ENCODE measurements around the gene GAST. TPM values are rescaled to one million over a fixed set of nuclear protein-coding genes. Genes with fewer than 3 reads are reported as not detected.

The GAST gene
- total and polyA plus RNA-seq, 2 donors: 5.0 to 77.6 TPM

- Histone ChIP-seq H3K4me1 (ENCODE audit: control insufficient read depth in 2 of 2, insufficient read depth in 2 of 2, low read length in 2 of 2) (no peaks in the 10 kb centered on the region), H3K9me3 (ENCODE audit: control insufficient read depth in 2 of 2, insufficient read depth in 1 of 2, low read length in 1 of 2) (no peaks in the 10 kb centered on the region), H3K4me3 (ENCODE audit: low read length in 2 of 2) (no peak overlapping the region), H3K27ac (ENCODE audit: low read depth in 1 of 2, low read length in 1 of 2) (no peak overlapping the region), H3K36me3 (ENCODE audit: control insufficient read depth in 2 of 2, insufficient read depth in 2 of 2, low read length in 1 of 2) (no peaks in the 10 kb centered on the region), H3K27me3 (ENCODE audit: control insufficient read depth in 2 of 2, insufficient read depth in 1 of 2, low read length in 1 of 2) (no peaks in the 10 kb centered on the region)
- 98% methylated on average over 6 of the region's 6 CpGs for WGBS
- DNase-seq (ENCODE audit: low read depth in 6 of 9, low spot score in 9 of 9): no peak
These were observed 36.1 kb downstream of the GAST start for GRCh38 chr17:41748275-41748674.

- Histone ChIP-seq H3K36me3 (ENCODE audit: control insufficient read depth in 2 of 2, insufficient read depth in 2 of 2, low read length in 1 of 2) (peaks cover 4 to 9% of the 10 kb centered on the region in 2 donors), H3K27ac (ENCODE audit: low read depth in 1 of 2, low read length in 1 of 2) (no peak overlapping the region), H3K4me1 (ENCODE audit: control insufficient read depth in 2 of 2, insufficient read depth in 2 of 2, low read length in 2 of 2) (no peaks in the 10 kb centered on the region), H3K9me3 (ENCODE audit: control insufficient read depth in 2 of 2, insufficient read depth in 1 of 2, low read length in 1 of 2) (no peaks in the 10 kb centered on the region), H3K4me3 (ENCODE audit: low read length in 2 of 2) (no peak overlapping the region), H3K27me3 (ENCODE audit: control insufficient read depth in 2 of 2, insufficient read depth in 1 of 2, low read length in 1 of 2) (no peaks in the 10 kb centered on the region)
- WGBS: 96% methylated on average over 4 of the region's 4 CpGs
- no peak for DNase-seq (ENCODE audit: low read depth in 6 of 9, low spot score in 9 of 9)
These were observed 38.7 kb downstream of the GAST start for GRCh38 chr17:41750862-41751261.

GRCh38 chr17:41751288-41751687 lies 39.2 kb downstream of the GAST start:
- Histone ChIP-seq H3K27ac (ENCODE audit: low read depth in 1 of 2, low read length in 1 of 2) (no peak overlapping the region), H3K4me1 (ENCODE audit: control insufficient read depth in 2 of 2, insufficient read depth in 2 of 2, low read length in 2 of 2) (no peaks in the 10 kb centered on the region), H3K36me3 (ENCODE audit: control insufficient read depth in 2 of 2, insufficient read depth in 2 of 2, low read length in 1 of 2) (peaks cover 6 to 9% of the 10 kb centered on the region in 2 donors), H3K9me3 (ENCODE audit: control insufficient read depth in 2 of 2, insufficient read depth in 1 of 2, low read length in 1 of 2) (no peaks in the 10 kb centered on the region), H3K4me3 (ENCODE audit: low read length in 2 of 2) (no peak overlapping the region), H3K27me3 (ENCODE audit: control insufficient read depth in 2 of 2, insufficient read depth in 1 of 2, low read length in 1 of 2) (no peaks in the 10 kb centered on the region)
- no peak for DNase-seq (ENCODE audit: low read depth in 6 of 9, low spot score in 9 of 9)
- WGBS: 82% methylated on average over 3 of the region's 3 CpGs

GRCh38 chr17:41754066-41754465 lies 41.9 kb downstream of the GAST start:
- DNase-seq (ENCODE audit: low read depth in 6 of 9, low spot score in 9 of 9): no peak
- WGBS: 94% methylated on average over 12 of the region's 12 CpGs
- H3K27me3 ChIP-seq (ENCODE audit: control insufficient read depth in 2 of 2, insufficient read depth in 1 of 2, low read length in 1 of 2): no peaks in the 10 kb centered on the region
- no peaks in the 10 kb centered on the region for H3K9me3 ChIP-seq (ENCODE audit: control insufficient read depth in 2 of 2, insufficient read depth in 1 of 2, low read length in 1 of 2)
- no peak overlapping the region for H3K4me3 ChIP-seq (ENCODE audit: low read length in 2 of 2)
- peaks cover 9 to 27% of the 10 kb centered on the region in 2 donors for H3K36me3 ChIP-seq (ENCODE audit: control insufficient read depth in 2 of 2, insufficient read depth in 2 of 2, low read length in 1 of 2)
- no peaks in the 10 kb centered on the region for H3K4me1 ChIP-seq (ENCODE audit: control insufficient read depth in 2 of 2, insufficient read depth in 2 of 2, low read length in 2 of 2)
- H3K27ac ChIP-seq (ENCODE audit: low read depth in 1 of 2, low read length in 1 of 2): no peak overlapping the region

GRCh38 chr17:41758601-41759000 lies 46.5 kb downstream of the GAST start:
- Histone ChIP-seq H3K36me3 (ENCODE audit: control insufficient read depth in 2 of 2, insufficient read depth in 2 of 2, low read length in 1 of 2) (peaks cover 13 to 55% of the 10 kb centered on the region in 2 donors), H3K27ac (ENCODE audit: low read depth in 1 of 2, low read length in 1 of 2) (no peak overlapping the region), H3K27me3 (ENCODE audit: control insufficient read depth in 2 of 2, insufficient read depth in 1 of 2, low read length in 1 of 2) (no peaks in the 10 kb centered on the region), H3K9me3 (ENCODE audit: control insufficient read depth in 2 of 2, insufficient read depth in 1 of 2, low read length in 1 of 2) (no peaks in the 10 kb centered on the region), H3K4me1 (ENCODE audit: control insufficient read depth in 2 of 2, insufficient read depth in 2 of 2, low read length in 2 of 2) (no peaks in the 10 kb centered on the region), H3K4me3 (ENCODE audit: low read length in 2 of 2) (no peak overlapping the region)
- WGBS: 98% methylated on average over 9 of the region's 9 CpGs
- DNase-seq (ENCODE audit: low read depth in 6 of 9, low spot score in 9 of 9): no peak

- Histone ChIP-seq H3K4me3 (ENCODE audit: low read length in 2 of 2) (no peak overlapping the region), H3K27me3 (ENCODE audit: control insufficient read depth in 2 of 2, insufficient read depth in 1 of 2, low read length in 1 of 2) (no peaks in the 10 kb centered on the region), H3K27ac (ENCODE audit: low read depth in 1 of 2, low read length in 1 of 2) (no peak overlapping the region), H3K9me3 (ENCODE audit: control insufficient read depth in 2 of 2, insufficient read depth in 1 of 2, low read length in 1 of 2) (no peaks in the 10 kb centered on the region), H3K36me3 (ENCODE audit: control insufficient read depth in 2 of 2, insufficient read depth in 2 of 2, low read length in 1 of 2) (peaks cover 8 to 63% of the 10 kb centered on the region in 2 donors), H3K4me1 (ENCODE audit: control insufficient read depth in 2 of 2, insufficient read depth in 2 of 2, low read length in 2 of 2) (no peaks in the 10 kb centered on the region)
- WGBS: 95% methylated on average over 6 of the region's 6 CpGs
- DNase-seq (ENCODE audit: low read depth in 6 of 9, low spot score in 9 of 9): no peak
These were observed 48.7 kb downstream of the GAST start for GRCh38 chr17:41760878-41761277.

GRCh38 chr17:41762391-41762790 lies 50.3 kb downstream of the GAST start:
- Histone ChIP-seq H3K27ac (ENCODE audit: low read depth in 1 of 2, low read length in 1 of 2) (no peak overlapping the region), H3K4me1 (ENCODE audit: control insufficient read depth in 2 of 2, insufficient read depth in 2 of 2, low read length in 2 of 2) (no peaks in the 10 kb centered on the region), H3K9me3 (ENCODE audit: control insufficient read depth in 2 of 2, insufficient read depth in 1 of 2, low read length in 1 of 2) (no peaks in the 10 kb centered on the region), H3K36me3 (ENCODE audit: control insufficient read depth in 2 of 2, insufficient read depth in 2 of 2, low read length in 1 of 2) (peaks cover 3 to 59% of the 10 kb centered on the region in 2 donors), H3K27me3 (ENCODE audit: control insufficient read depth in 2 of 2, insufficient read depth in 1 of 2, low read length in 1 of 2) (no peaks in the 10 kb centered on the region), H3K4me3 (ENCODE audit: low read length in 2 of 2) (no peak overlapping the region)
- DNase-seq (ENCODE audit: low read depth in 6 of 9, low spot score in 9 of 9): no peak
- 97% methylated on average over 6 of the region's 6 CpGs for WGBS

GRCh38 chr17:41762841-41763240 lies 50.7 kb downstream of the GAST start:
- H3K9me3 ChIP-seq (ENCODE audit: control insufficient read depth in 2 of 2, insufficient read depth in 1 of 2, low read length in 1 of 2): no peaks in the 10 kb centered on the region
- H3K27me3 ChIP-seq (ENCODE audit: control insufficient read depth in 2 of 2, insufficient read depth in 1 of 2, low read length in 1 of 2): no peaks in the 10 kb centered on the region
- no peak overlapping the region for H3K27ac ChIP-seq (ENCODE audit: low read depth in 1 of 2, low read length in 1 of 2)
- peaks cover 3 to 58% of the 10 kb centered on the region in 2 donors for H3K36me3 ChIP-seq (ENCODE audit: control insufficient read depth in 2 of 2, insufficient read depth in 2 of 2, low read length in 1 of 2)
- WGBS: 97% methylated on average over 16 of the region's 16 CpGs
- H3K4me3 ChIP-seq (ENCODE audit: low read length in 2 of 2): no peak overlapping the region
- H3K4me1 ChIP-seq (ENCODE audit: control insufficient read depth in 2 of 2, insufficient read depth in 2 of 2, low read length in 2 of 2): no peaks in the 10 kb centered on the region
- no peak for DNase-seq (ENCODE audit: low read depth in 6 of 9, low spot score in 9 of 9)

GRCh38 chr17:41763327-41763726 lies 51.2 kb downstream of the GAST start:
- Histone ChIP-seq H3K27me3 (ENCODE audit: control insufficient read depth in 2 of 2, insufficient read depth in 1 of 2, low read length in 1 of 2) (no peaks in the 10 kb centered on the region), H3K4me1 (ENCODE audit: control insufficient read depth in 2 of 2, insufficient read depth in 2 of 2, low read length in 2 of 2) (no peaks in the 10 kb centered on the region), H3K27ac (ENCODE audit: low read depth in 1 of 2, low read length in 1 of 2) (no peak overlapping the region), H3K9me3 (ENCODE audit: control insufficient read depth in 2 of 2, insufficient read depth in 1 of 2, low read length in 1 of 2) (no peaks in the 10 kb centered on the region), H3K4me3 (ENCODE audit: low read length in 2 of 2) (no peak overlapping the region), H3K36me3 (ENCODE audit: control insufficient read depth in 2 of 2, insufficient read depth in 2 of 2, low read length in 1 of 2) (peaks cover 3 to 54% of the 10 kb centered on the region in 2 donors)
- WGBS: 97% methylated on average over 8 of the region's 8 CpGs
- no peak for DNase-seq (ENCODE audit: low read depth in 6 of 9, low spot score in 9 of 9)

All from thymus (tissue), 11 donors.